Stimulated activated naive B cell treated with anti-CD40 and anti-IgM and Interleukin-4, amounts not matched to agents 10 μg/mL and 1 μg/mL and 100 μg/mL, for 72 hours (primary cell): ENCODE results near the gene AKR7A3.

Experiments used
- ATAC-seq, 2 donors: fragments of 150-1000 bp; cut with Tn5 transposase; replicated peaks; 2 replicates each; pipeline ENCODE4 v1.10.0; 2021; ENCODE audit warnings: moderate library complexity in 1 of 2
- DNase-seq: peaks from one replicate; pipeline ENCODE4 v3.0.0; 2021
- H3K27ac Mint-ChIP-seq: one replicate; pipeline ENCODE4 v1.8.0; 2022; ENCODE audit warnings: mild to moderate bottlenecking, mixed read lengths
- H3K27me3 Mint-ChIP-seq, 2 donors: one replicate each; pipeline ENCODE4 v1.8.0; 2022; ENCODE audit warnings: mixed read lengths in 2 of 2
- H3K36me3 Mint-ChIP-seq, 2 donors: one replicate each; pipeline ENCODE4 v1.8.0; 2022; ENCODE audit warnings: mixed read lengths in 2 of 2, mild to moderate bottlenecking in 1 of 2
- H3K4me1 Mint-ChIP-seq, 2 donors: one replicate each; pipeline ENCODE4 v1.8.0; 2022; ENCODE audit warnings: mixed read lengths in 2 of 2, mild to moderate bottlenecking in 1 of 2
- H3K4me3 Mint-ChIP-seq, 2 donors: one replicate each; pipeline ENCODE4 v1.8.0; 2022; ENCODE audit warnings: mild to moderate bottlenecking in 2 of 2, mixed read lengths in 2 of 2, moderate library complexity in 1 of 2
- H3K9me3 Mint-ChIP-seq, 2 donors: one replicate each; pipeline ENCODE4 v1.8.0; 2022; ENCODE audit warnings: mixed read lengths in 2 of 2, mild to moderate bottlenecking in 1 of 2

The AKR7A3 gene

GRCh38 chr1:19239876-19240275 is 48.7 kb downstream of the AKR7A3 start:
- no peaks in the 10 kb centered on the region for H3K27me3 Mint-ChIP-seq
- H3K27ac Mint-ChIP-seq, result no peak overlapping the region
- no peak for DNase-seq
- H3K36me3 Mint-ChIP-seq, result peaks cover 51 to 63% of the 10 kb centered on the region in 2 donors
- no peaks in the 10 kb centered on the region for H3K4me1 Mint-ChIP-seq
- ATAC-seq, result no peak
- no peak overlapping the region for H3K4me3 Mint-ChIP-seq
- H3K9me3 Mint-ChIP-seq, result no peaks in the 10 kb centered on the region

GRCh38 chr1:19234224-19234623 is 54.3 kb downstream of the AKR7A3 start:
- Mint-ChIP-seq H3K36me3 (peaks cover 30 to 50% of the 10 kb centered on the region in 2 donors), H3K4me3 (no peak overlapping the region), H3K9me3 (no peaks in the 10 kb centered on the region), H3K27me3 (no peaks in the 10 kb centered on the region), H3K4me1 (no peaks in the 10 kb centered on the region), H3K27ac (no peak overlapping the region)
- no peak for ATAC-seq
- no peak for DNase-seq
